H9 (cell line): ENCODE results near the gene COL27A1. TPM values are rescaled to one million over a fixed set of nuclear protein-coding genes. Genes with fewer than 3 reads are reported as not detected.

Experiments used
- DNase-seq: peaks from one replicate; pipeline ENCODE4 v3.0.0-alpha.2; 2017
- H2AFZ ChIP-seq: one replicate; pipeline ENCODE4 v1.6.1; 2013; ENCODE audit warnings: mild to moderate bottlenecking, low read length, control low read depth, moderate library complexity
- H2AK5ac ChIP-seq: 2 replicates; pipeline ENCODE4 v1.6.1; 2013; ENCODE audit warnings: low read length, control low read depth, mixed read lengths; ENCODE audit not compliant: insufficient read length
- H2BK120ac ChIP-seq: one replicate; pipeline ENCODE4 v1.6.1; 2013; ENCODE audit warnings: low read depth, mild to moderate bottlenecking, low read length, control low read depth, inconsistent platforms; ENCODE audit not compliant: poor library complexity, severe bottlenecking
- H2BK12ac ChIP-seq: 2 replicates; pipeline ENCODE4 v1.6.1; 2013; ENCODE audit warnings: low read length, control low read depth, mixed read lengths, low read depth; ENCODE audit not compliant: insufficient read length
- H2BK15ac ChIP-seq: 2 replicates; pipeline ENCODE4 v1.6.1; 2013; ENCODE audit warnings: low read depth, low read length, control low read depth
- H2BK20ac ChIP-seq: one replicate; pipeline ENCODE4 v1.6.1; 2013; ENCODE audit warnings: low read depth, mild to moderate bottlenecking, low read length, control low read depth, inconsistent platforms; ENCODE audit not compliant: poor library complexity, severe bottlenecking
- H2BK5ac ChIP-seq: 2 replicates; pipeline ENCODE4 v1.6.1; 2013; ENCODE audit warnings: low read length, control low read depth, mixed read lengths; ENCODE audit not compliant: insufficient read length
- H3K14ac ChIP-seq: 2 replicates; pipeline ENCODE4 v1.6.1; 2013; ENCODE audit warnings: low read length, control low read depth; ENCODE audit not compliant: insufficient read depth
- H3K18ac ChIP-seq: 2 replicates; pipeline ENCODE4 v1.6.1; 2013; ENCODE audit warnings: low read depth, mild to moderate bottlenecking, mixed read lengths, low read length, control low read depth; ENCODE audit not compliant: insufficient read length
- H3K23ac ChIP-seq: 2 replicates; pipeline ENCODE4 v1.6.1; 2013; ENCODE audit warnings: low read length, control low read depth, mixed read lengths, low read depth; ENCODE audit not compliant: insufficient read length
- H3K23me2 ChIP-seq: 2 replicates; pipeline ENCODE4 v1.6.1; 2013; ENCODE audit warnings: low read depth, mild to moderate bottlenecking, mixed read lengths, low read length, control low read depth; ENCODE audit not compliant: insufficient read length, poor library complexity, severe bottlenecking
- H3K27ac ChIP-seq: 2 replicates; pipeline ENCODE4 v1.5.1; 2013; ENCODE audit warnings: low read length, control low read depth, mixed read lengths, low read depth; ENCODE audit not compliant: insufficient read length
- H3K27me3 ChIP-seq: 2 replicates; pipeline ENCODE4 v1.6.1; 2013; ENCODE audit warnings: low read length, control low read depth, inconsistent platforms; ENCODE audit not compliant: insufficient read depth
- H3K4ac ChIP-seq: 2 replicates; pipeline ENCODE4 v1.6.1; 2013; ENCODE audit warnings: low read depth, mild to moderate bottlenecking, control low read depth, inconsistent platforms, low read length, moderate library complexity
- H3K4me1 ChIP-seq: 2 replicates; pipeline ENCODE4 v1.6.1; 2013; ENCODE audit warnings: low read length, control low read depth, inconsistent platforms; ENCODE audit not compliant: insufficient read depth
- H3K4me2 ChIP-seq: 2 replicates; pipeline ENCODE4 v1.6.1; 2013; ENCODE audit warnings: low read length, control low read depth, mixed read lengths; ENCODE audit not compliant: insufficient read length, insufficient read depth
- H3K56ac ChIP-seq: 2 replicates; pipeline ENCODE4 v1.6.1; 2013; ENCODE audit warnings: low read depth, mild to moderate bottlenecking, mixed read lengths, low read length, control low read depth; ENCODE audit not compliant: insufficient read length
- H3K79me1 ChIP-seq: 2 replicates; pipeline ENCODE4 v1.6.1; 2013; ENCODE audit warnings: low read depth, mild to moderate bottlenecking, moderate library complexity, low read length, control low read depth, inconsistent platforms; ENCODE audit not compliant: insufficient read depth, poor library complexity, severe bottlenecking
- H3K79me2 ChIP-seq: 2 replicates; pipeline ENCODE4 v1.6.1; 2013; ENCODE audit warnings: low read length, control low read depth, inconsistent platforms; ENCODE audit not compliant: insufficient read depth
- H3K9ac ChIP-seq: 2 replicates; pipeline ENCODE4 v1.6.1; 2013; ENCODE audit warnings: low read length, control low read depth, mixed read lengths; ENCODE audit not compliant: insufficient read length; ENCODE audit errors: extremely low read depth
- H3K9me3 ChIP-seq: one replicate; pipeline ENCODE4 v1.6.1; 2013; ENCODE audit warnings: low read depth, low read length, inconsistent platforms; ENCODE audit not compliant: control insufficient read depth
- H3T11ph ChIP-seq: one replicate; pipeline ENCODE4 v1.6.1; 2013; ENCODE audit warnings: mild to moderate bottlenecking, low read length, control low read depth, inconsistent platforms
- H4K20me1 ChIP-seq: one replicate; pipeline ENCODE4 v1.6.1; 2013; ENCODE audit not compliant: control insufficient read depth, insufficient read length, insufficient read depth
- H4K5ac ChIP-seq: 2 replicates; pipeline ENCODE4 v1.6.1; 2013; ENCODE audit warnings: low read depth, mild to moderate bottlenecking, mixed read lengths, low read length, control low read depth; ENCODE audit not compliant: insufficient read length
- H4K8ac ChIP-seq: replicated peaks from 2 replicates; pipeline ENCODE4 v1.6.1; 2013; ENCODE audit warnings: low read length, control low read depth, mixed read lengths, low read depth; ENCODE audit not compliant: insufficient read length
- H4K91ac ChIP-seq: 2 replicates; pipeline ENCODE4 v1.6.1; 2013; ENCODE audit warnings: low read depth, mild to moderate bottlenecking, moderate library complexity, mixed read lengths, low read length, control low read depth; ENCODE audit not compliant: insufficient read length
- H3K27ac Mint-ChIP-seq, 3 experiments: 2 replicates in 2 of 3; 3 replicates in 1 of 3; pipeline ENCODE4 v1.8.0; 2020 to 2021; ENCODE audit warnings: mixed read lengths in 3 of 3, mild to moderate bottlenecking in 1 of 3, moderate library complexity in 1 of 3
- H3K27me3 Mint-ChIP-seq: 2 replicates; pipeline ENCODE4 v1.8.0; 2021; ENCODE audit warnings: low read depth, mild to moderate bottlenecking, moderate library complexity, mixed read lengths
- H3K36me3 Mint-ChIP-seq, 3 experiments: 2 replicates in 2 of 3; 3 replicates in 1 of 3; pipeline ENCODE4 v1.8.0; 2020 to 2021; ENCODE audit warnings: low read depth in 3 of 3, mixed read lengths in 3 of 3; ENCODE audit not compliant: insufficient read depth in 1 of 3
- H3K4me1 Mint-ChIP-seq, 2 experiments: 2 replicates each; pipeline ENCODE4 v1.8.0; 2020; ENCODE audit warnings: mixed read lengths in 2 of 2
- H3K4me3 Mint-ChIP-seq, 2 experiments: 2 replicates in 1 of 2; 3 replicates in 1 of 2; pipeline ENCODE4 v1.8.0; 2020 to 2021; ENCODE audit warnings: mild to moderate bottlenecking in 2 of 2, mixed read lengths in 2 of 2, moderate library complexity in 1 of 2
- H3K9me3 Mint-ChIP-seq, 2 experiments: 2 replicates in 1 of 2; 3 replicates in 1 of 2; pipeline ENCODE4 v1.8.0; 2020; ENCODE audit warnings: mild to moderate bottlenecking in 2 of 2, mixed read lengths in 2 of 2, moderate library complexity in 1 of 2
- CTCF ChIP-seq: fragments of 200-600 bp; sonication (generic); conservative IDR thresholded peaks from 3 replicates; pipeline ENCODE4 v1.8.0; 2021; ENCODE audit warnings: antibody characterized with exemption, mild to moderate bottlenecking
- WGBS: extraction: QIAGEN DNeasy Blood & Tissue Kit; methylation state at CpG from one replicate; pipeline ENCODE4 v1.1.7; 2013; ENCODE audit warnings: missing lambda C conversion rate, low lambda C conversion rate, mixed read lengths; ENCODE audit not compliant: insufficient read length; ENCODE audit errors: extremely low coverage; 5-methylcytosine and 5-hydroxymethylcytosine counted together
- total RNA-seq: library from RNA; stranded (reverse); gene quantifications from 2 replicates; pipeline ENCODE4 v1.2.1, GENCODE V29; 2021

The COL27A1 gene
- total RNA-seq, 1 experiment from 2014 or later: 17.9 TPM

GRCh38 chr9:114299286-114300152 is 144.2 kb downstream of the COL27A1 start:
- Histone ChIP-seq H3K79me1 (no peaks in the 10 kb centered on the region), H3K4me2 (no peak overlapping the region), H3K27ac (no peak overlapping the region), H4K91ac (no peak overlapping the region), H2AK5ac (no peak overlapping the region), H3K79me2 (no peaks in the 10 kb centered on the region), H3K9me3 (peaks cover 4% of the 10 kb centered on the region), H3K23me2 (no peaks in the 10 kb centered on the region), H2BK20ac (no peak overlapping the region), H3K27me3 (no peaks in the 10 kb centered on the region), H3K23ac (no peak overlapping the region), H3T11ph (no peak overlapping the region), H3K18ac (no peak overlapping the region), H2BK5ac (no peak overlapping the region), H2AFZ (no peak overlapping the region), H3K4me1 (no peaks in the 10 kb centered on the region), H4K8ac (no peak overlapping the region), H4K20me1 (no peaks in the 10 kb centered on the region), H2BK120ac (no peak overlapping the region), H3K4ac (no peak overlapping the region), H3K14ac (no peak overlapping the region), H2BK15ac (no peak overlapping the region), H2BK12ac (no peak overlapping the region), H3K56ac (no peak overlapping the region), H4K5ac (no peak overlapping the region), H3K9ac (no peak overlapping the region)
- H3K27me3 Mint-ChIP-seq: no peaks in the 10 kb centered on the region
- no peak overlapping the region for H3K27ac Mint-ChIP-seq
- no peak for TF ChIP-seq CTCF
- H3K9me3 Mint-ChIP-seq: peaks cover 14 to 15% of the 10 kb centered on the region in 2 experiments; a peak in 4 of 5 replicates
- WGBS: no CpG with 5 or more reads among the region's 15 CpGs
- H3K4me1 Mint-ChIP-seq: no peaks in the 10 kb centered on the region
- H3K36me3 Mint-ChIP-seq: peaks cover 17 to 26% (median 18%) of the 10 kb centered on the region in 3 experiments
- no peak for DNase-seq
- H3K4me3 Mint-ChIP-seq: no peak overlapping the region
